ENCODE measurements around the gene ADAP1.
"Not testable (repeated sequence)": the region's sequence is repeated elsewhere in the genome, so short reads cannot be mapped to it uniquely, and the experiment has no call there.

The ADAP1 gene, protein sequence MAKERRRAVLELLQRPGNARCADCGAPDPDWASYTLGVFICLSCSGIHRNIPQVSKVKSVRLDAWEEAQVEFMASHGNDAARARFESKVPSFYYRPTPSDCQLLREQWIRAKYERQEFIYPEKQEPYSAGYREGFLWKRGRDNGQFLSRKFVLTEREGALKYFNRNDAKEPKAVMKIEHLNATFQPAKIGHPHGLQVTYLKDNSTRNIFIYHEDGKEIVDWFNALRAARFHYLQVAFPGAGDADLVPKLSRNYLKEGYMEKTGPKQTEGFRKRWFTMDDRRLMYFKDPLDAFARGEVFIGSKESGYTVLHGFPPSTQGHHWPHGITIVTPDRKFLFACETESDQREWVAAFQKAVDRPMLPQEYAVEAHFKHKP

DNA sequence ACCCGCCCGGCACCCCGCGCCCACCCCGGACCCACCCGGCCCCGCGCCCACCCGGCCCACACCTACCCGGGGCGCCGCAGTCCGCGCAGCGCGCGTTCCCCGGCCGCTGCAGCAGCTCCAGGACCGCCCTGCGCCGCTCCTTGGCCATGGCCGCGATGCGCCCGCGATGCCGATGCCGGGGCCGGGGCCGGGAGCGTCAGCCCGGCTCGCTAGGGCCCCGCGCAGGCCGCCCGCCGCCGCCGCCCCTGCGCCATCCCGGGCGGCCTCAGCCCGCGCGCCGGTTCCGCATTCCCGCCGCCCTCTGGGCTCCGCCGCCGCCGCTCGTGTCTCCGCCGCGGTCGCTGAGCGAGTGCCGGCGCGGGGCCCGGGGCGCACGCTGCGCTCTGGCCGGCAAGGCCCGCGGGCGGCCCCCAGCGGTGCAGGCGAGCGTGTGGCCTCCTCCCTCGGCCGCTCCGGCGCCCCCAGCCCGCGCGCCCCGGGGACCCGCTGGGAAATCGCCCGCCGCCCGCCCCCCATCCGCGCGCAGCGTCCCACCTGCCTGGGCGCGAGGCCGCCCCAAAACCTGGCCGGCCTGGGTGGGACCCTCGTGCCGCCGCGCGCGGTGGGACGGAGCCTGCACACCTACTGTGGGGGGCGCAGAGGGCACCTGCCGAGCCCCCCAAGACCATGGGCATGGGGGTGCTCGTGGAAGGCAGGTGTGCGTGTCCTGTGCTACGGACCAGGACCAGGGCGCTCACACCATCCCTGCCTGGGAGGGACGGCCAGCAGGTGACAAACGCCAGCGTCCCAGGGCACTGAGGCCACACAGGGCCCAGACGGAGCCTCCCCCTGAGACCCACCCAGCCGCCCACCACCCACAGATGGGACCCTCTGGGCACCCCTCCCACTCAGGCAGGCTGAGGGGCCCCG lies at the start of gene ADAP1:
ADAP1 (minus strand) TSS at position 351 of the 909 bp plus-strand sequence; CDS start at position 148, 203 bp downstream.
- DNase-seq, result peak; percentile 29

DNA sequence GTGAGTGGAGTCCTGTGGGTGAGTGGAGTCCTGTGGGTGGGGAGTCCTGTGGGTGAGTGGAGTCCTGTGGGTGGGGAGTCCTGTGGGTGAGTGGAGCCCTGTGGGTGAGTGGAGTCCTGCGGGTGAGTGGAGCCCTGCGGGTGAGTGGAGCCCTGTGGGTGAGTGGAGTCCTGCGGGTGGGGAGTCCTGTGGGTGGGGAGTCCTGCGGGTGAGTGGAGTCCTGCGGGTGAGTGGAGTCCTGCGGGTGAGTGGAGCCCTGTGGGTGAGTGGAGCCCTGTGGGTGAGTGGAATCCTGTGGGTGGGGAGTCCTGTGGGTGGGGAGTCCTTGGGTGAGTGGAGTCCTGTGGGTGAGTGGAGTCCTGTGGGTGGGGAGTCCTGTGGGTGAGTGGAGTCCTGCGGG lies 48.0 kb upstream of the ADAP1 start:
- not testable (repeated sequence) for DNase-seq

DNA sequence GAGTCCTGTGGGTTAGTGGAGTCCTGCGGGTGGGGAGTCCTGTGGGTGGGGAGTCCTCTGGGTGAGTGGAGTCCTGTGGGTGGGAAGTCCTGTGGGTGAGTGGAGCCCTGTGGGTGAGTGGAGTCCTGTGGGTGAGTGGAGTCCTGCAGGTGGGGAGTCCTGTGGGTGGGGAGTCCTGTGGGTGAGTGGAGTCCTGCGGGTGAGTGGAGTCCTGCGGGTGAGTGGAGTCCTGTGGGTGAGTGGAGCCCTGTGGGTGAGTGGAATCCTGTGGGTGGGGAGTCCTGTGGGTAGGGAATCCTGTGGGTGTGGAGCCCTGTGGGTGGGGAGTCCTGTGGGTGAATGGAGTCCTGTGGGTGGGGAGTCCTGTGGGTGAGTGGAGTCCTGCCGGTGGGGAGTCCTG lies 47.5 kb upstream of the ADAP1 start:
- DNase-seq, result not testable (repeated sequence)

DNA sequence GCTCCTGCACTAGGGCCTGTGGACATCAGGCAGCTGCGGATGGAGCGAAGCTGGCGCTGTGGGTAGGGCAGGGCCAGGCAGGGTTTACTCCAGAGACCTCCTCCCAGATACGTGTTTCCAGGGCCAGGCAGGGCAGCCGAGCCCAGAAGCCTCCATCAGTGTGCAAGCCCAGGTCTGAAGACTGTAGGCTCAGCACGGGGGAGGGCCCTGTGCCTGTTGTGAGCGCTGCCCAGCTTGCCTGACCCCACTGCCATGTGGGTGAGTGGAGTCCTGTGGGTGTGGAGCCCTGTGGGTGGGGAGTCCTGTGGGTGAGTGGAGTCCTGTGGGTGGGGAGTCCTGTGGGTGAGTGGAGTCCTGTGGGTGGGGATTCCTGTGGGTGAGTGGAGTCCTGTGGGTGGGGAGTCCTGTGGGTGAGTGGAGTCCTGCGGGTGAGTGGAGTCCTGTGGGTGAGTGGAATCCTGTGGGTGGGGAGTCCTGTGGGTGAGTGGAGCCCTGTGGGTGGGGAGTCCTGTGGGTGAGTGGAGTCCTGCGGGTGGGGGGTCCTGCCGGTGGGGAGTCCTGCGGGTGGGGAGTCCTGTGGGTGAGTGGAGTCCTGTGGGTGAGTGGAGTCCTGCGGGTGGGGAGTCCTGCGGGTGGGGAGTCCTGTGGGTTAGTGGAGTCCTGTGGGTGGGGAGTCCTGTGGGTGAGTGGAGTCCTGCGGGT lies 46.7 kb upstream of the ADAP1 start:
- DNase-seq, result not testable (repeated sequence)

DNA sequence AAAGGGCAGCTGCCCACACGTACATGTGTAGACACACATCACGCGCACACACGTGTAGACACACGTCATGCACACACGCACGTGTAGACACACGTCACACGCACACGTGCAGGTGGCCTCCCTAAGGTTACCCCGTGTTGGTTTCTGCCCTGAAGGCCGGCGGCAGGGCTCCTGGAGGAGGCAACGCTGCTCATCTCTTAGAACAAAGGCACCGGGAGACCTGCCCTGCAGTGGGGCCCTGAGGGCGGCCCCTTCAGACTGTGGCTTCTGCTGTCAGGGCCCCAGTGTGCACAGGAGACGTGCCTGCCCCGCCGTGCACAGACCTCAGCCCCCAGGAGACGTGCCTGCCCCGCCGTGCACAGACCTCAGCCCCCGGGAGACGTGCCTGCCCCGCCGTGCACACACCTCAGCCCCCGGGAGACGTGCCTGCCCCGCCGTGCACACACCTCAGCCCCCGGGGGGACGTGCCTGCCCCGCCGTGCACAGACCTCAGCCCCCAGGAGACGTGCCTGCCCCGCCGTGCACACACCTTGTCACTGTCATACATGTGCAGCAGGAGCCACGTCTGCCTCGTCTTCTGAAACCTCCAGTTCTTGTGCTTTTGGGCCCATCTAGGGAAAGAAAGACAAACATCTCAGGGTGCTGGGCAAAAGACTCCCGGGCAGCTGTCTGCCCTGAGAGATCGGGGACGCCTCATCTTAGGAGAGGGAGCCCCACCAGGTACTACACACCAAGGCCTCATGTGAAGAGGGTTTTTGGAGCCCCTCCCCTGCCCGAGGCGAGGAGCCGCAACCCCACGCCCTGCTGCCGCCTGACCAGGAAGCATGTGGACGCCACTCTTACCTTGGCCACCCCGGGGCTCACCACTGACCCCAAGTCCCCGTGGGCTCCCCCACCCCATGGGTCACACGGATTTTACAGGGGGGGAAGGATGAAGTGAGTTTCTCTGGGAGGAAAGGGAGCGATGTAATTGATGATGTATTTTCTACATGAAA lies 45.8 kb upstream of the ADAP1 start:
- no peak for DNase-seq

DNA sequence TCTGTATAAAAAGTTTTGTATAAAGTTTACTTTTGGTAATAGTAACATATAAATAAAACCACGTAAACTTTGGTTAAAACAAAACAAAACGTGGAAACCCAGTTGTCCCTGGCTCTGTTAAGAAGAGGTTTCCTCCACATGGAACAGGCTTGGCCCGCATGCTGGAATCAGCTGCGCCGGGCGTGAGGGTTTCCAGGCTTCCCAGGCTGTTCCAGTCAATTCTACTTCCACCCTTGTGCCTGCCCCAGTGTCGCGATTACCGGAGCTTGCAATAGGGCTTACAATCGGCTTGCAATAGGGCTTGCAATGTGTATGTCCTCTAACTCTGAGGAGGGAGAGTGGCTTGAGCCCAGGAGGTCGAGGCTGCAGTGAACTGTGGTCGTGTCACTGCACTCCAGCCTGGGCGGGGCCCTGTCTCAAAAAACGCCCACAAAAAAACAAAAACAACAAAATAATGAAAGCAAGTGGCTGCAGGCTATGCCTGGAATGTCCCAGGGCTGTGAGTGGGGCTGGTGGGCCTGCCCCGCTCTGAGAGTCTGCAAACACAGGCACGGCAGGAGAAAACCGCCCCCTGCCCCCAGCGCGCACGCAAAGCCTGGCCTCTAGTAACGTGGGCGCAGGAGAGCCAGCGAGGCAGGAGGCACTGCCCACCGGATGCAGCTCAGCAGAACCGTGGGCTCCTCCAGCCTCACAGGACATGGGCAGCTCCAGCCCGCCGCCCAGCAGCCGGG lies 44.8 kb upstream of the ADAP1 start:
- DNase-seq, result no peak

DNA sequence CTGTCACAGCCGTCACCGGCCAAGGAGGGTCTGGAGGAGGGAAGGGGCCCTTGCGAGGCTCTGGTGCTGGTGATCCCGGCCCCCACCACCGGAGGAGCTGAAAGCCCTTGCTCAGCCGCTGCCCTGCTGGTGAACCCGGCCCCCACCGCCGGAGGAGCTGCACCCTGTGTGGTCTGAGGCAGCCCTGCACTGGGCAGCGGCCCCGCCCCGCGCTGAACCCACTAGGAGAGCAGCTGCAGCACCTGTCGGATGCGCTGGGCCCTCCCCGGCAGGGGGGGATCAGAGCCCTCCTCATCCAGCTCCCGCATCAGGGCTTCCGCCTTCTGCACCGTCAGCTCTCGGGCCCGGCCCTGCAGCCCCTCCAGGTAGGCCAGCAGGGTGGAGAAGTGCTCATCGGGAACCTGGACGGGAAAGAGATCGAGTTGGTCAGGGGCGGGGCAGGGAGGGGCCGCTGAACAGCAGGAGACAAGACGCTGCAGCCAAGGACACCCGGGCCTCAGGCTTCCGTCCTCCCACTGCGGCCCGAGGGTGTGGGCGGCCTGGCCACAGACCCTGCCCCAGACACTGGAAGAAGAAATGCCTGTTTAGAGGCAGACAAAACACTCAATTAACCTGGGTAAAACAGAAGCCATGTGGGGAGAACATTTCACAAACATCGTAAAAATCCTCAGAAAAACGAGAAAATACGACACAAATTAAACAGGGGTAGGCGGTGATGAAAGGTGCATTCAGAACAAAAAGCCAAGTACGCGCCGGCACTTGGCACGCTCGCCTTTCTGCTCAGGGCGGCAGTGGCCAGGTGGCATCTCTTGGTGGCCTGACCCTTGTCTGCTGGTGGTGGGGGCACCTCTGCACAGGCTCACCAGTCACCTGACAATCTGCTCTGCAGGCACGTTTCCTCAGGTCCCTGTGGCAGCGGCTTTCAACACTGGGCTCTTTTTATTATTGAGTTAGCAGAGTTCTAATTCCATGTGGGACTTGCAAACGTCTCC lies 43.2 kb upstream of the ADAP1 start:
- DNase-seq, result no peak

DNA sequence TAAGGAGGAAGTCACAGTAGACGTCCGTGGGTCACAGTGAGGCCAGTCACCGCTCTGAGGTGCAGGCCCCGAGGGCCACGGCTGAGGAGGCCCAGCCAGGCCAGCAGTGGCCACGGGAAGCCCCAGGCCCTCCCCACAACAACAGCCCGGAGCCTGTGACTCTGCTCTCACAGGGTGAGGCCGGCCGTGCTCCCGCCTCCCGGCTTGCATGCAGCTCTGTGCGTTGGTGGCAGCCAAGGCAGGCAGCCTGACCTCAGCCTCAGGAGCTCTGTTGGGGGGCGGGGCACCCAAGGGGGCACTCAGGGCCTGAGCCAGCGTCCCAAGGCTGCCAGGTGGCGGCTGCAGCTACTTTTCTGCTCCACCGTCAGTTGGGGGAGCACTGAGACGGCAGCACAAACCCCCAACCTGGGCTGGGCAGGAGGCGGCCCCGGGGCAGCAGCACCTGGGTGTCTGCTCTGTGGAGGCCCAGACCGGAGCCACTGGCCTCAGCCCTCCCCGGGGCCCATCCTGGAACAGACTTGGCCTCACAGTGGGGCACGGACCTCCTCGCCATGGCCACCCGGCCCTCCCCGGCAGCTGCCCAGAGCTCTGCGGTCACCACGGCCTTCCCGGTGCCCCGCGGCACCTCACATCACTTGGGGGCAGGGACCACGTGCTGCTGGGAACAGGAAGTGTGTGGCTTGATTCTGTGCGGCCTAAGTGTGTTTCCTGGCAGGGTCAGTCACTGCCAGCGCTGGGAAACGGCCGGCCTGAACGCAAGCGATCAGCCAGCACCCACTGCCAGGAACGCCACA lies 41.8 kb upstream of the ADAP1 start:
- no peak for DNase-seq

DNA sequence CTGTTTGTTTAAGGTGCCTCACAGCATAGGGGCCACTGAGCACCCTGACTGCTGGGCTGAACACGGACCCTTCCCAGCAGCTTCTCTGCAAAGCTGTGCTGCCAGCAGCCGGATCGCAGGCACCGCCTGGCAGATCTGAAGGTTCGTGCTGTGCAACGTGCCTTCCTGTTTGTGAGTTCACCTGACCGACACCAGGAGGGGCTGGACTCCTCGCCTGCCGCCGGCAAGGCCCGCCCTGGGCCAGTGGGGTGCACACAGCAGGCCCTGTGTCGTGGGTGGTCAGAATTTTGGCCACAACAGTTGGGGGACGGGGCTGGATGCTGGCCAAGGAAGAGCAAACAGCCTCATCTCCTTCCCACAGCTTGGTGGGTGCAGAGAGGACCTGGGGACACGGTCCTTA lies 41.1 kb upstream of the ADAP1 start:
- no peak for DNase-seq

DNA sequence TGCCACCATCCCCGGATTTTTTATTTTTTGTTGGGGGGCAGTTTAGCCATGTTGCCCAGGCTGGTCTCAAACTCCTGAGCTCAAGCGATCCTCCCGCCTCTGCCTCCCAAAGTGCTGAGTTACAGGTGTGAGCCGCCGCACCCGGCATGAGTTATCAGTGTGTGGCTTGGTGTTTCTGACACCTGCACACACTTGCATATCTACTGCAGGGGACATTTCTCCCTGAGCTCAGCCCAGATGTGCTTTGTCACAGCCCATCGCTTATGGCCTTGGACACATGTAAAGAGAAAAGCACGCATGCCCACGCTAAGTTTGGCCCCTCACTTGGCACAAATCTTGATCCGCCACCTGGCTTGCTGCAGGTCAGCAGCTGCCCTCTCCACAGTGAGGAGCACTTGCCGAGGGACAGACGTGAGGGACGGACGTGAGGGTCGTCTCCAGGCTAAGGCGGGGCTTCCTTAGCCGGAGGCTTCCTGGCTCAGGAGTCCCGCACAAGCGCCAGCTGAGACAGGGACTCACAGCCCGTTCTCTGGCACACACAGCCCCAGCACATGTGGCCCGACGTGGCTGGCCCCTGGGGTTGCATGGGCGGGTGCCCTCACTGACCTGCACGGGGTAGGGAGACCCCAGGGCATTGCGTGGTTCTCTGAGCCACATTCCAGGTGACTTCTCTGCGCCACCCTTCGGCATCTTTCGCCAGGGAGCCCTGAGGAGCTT lies 40.3 kb upstream of the ADAP1 start:
- DNase-seq, result no peak

DNA sequence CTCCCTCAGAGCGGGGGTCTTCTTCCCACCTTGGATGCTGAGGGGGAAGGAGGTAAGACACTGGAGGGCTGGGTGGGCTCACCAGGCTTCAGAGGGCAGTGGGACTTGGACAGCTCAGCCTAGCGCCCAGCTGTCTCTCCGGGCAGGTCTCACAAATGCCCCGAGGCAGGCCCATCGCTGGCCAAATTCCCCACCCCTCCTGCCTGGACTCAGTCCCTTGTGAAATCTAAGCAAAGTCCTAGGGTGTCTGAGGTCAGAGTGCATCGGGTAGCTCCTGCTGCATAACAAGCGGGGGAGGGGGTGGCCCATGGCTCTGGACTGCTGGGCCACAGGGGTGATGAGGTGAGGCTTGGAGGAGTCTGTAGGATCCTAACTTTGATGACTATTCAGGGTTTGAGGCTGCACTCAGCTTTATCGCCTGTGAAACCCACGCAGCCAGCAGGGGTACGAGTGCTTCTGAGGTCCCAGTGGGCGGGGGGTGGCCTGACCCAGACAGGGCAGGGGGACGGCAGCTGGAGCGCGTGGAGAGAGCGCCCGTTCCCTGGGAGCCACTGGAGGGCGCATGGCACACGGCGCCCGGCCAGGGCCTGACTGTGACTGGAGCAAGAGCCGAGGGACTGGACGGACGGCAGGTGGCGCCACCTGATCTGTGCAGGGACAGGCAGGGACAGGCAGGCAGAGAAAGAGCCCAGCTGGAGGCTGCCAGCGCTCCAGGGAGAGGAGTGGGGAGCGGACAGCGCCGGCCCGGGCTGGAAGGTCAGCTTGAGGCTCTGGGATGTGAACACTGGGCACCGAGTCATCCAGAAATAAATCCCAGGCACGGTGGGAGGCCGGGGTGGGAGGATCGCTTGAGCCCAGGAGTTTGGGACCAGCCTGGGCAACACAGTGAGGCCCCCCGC lies 38.5 kb upstream of the ADAP1 start:
- peak; percentile 88 for DNase-seq

DNA sequence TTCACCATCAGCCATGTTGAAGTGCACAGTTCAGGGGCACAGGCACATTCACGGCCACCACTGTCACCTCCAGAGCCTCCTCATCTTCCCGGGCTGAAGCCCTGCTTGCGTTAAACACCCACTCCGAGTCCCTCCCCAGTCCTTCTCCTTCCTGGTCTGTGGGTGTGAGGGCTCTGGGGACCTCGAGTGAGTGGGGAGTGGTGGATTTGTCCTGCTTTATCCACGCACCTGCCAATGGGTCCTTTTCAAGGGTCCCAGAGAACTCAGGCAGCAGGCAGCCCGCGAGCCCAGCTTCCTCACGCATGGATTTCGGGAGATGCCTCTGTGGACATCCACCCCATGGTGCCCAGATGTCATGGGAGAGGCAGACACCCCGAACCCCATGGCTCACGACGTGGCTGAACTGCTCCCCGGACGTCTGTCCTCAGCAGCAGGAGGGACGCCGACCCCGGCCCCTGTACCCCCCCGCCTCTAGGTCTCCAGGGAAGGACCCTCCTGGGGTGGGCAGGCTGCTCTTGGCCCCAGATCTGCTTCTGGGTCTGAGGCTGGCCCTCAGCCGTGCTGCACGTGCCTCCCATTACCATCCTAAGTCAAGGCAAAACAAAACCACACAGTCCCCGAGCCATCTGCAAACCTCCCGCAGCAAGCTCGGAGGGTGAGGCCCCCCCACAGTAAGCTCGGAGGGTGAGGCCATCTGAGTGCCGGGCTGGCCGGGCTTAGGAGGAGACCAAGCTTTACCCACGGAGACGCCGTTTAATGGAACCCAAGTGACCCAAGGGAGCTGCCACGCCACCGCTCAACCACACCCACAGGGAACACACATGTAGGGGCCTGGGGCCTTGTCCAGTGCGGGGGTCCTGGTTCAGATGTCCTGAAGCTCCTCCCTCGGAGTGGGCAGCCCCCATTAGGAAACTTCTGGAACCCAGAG lies 37.5 kb upstream of the ADAP1 start:
- DNase-seq, result no peak

DNA sequence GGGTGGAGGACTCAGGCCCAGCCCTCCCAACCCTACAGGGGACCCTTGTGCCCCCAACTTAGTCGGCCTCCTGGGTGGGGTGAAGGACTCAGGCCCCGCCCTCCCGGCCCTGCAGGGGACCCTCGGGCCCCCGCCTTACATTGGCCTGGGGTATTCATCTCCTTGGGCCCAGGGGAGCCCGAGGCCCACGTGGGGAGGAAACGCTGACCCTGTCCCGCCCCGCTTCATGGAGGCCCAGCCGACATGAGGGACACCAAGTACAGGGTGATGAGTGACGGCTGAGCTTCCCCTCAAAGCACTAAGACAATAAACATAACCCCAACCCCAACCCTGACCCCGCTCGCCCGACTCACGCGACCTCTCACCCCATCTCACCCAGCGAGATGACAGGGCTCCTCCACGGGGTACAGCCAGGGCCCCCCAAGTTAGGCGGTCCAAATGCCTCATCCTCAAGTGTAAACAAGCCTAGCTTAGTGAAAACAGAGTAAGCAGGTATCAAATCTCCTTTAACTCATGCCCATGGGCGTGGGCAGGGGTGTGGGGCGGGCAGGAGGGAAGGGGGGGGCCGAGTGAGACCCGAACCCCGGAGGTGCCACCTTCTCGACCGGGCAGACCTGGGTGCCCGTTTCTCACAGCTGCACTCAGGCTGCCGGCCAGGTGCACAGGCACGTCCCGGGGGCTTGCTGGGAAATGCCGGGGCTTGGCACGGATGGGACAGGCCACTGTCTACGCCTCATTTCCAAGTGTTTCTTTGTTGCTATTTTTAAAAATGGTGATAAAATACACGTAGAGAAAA lies 36.7 kb upstream of the ADAP1 start:
- DNase-seq, result no peak

DNA sequence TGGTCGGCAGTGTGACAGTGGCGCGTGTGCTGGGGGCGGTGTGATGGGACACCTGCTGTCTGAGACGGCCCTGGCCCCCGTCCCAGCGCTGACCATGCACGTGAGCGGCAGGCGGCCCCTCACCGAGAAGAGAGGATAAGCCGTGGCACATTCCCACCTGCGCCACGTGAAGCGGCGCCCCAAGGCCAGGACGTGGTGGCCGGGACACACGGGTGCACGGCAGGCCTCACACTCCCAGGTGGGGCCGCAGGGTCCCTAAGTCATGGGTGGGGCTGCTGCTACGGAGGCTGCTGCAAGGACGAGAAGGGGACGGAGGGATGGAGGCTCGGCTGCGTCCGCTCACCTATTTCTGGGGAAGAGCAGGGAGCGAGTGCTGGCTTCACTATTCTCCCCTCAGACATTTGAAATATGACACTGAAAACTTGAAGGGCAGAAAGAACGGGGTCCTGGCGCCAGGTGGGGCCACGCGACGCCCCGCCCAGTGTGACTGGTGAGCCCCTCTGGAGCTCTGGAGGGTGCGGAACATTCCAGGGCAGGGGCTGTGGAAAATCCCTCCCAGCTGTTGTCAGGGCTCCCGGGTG lies 36.0 kb upstream of the ADAP1 start:
- DNase-seq, result no peak

DNA sequence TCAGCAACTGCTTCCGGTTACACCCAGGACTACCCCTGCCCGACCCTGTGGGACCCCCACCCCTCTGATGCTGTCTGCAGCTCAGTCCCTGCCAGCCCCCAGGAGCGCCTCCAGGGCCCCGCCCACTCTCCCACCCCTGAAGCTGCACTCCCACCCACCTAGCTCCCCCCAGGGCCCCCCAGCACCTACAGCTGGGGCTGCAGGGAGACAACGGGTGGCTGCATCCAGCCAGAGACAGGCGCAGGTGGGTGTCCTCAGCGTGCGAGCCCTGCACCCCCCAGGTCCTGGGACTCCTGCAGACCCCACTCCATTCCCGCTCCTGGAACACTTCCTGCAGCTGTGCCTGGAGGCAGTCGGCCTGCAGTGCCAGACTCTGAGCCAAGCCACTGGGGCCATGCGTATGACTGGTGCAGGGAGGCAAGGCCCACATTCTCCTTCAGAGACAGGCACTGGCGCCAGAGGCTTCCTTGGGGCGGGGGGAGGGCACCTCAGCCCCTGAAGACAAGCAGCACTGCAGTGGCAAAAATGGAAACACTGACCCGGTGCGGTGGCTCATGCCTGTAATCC lies 34.6 kb upstream of the ADAP1 start:
- no peak for DNase-seq

Data from NCI-H2171 (cell line).